Measurements from ENCODE around the gene ELOVL7.

- TF ChIP-seq, protein P1, sequence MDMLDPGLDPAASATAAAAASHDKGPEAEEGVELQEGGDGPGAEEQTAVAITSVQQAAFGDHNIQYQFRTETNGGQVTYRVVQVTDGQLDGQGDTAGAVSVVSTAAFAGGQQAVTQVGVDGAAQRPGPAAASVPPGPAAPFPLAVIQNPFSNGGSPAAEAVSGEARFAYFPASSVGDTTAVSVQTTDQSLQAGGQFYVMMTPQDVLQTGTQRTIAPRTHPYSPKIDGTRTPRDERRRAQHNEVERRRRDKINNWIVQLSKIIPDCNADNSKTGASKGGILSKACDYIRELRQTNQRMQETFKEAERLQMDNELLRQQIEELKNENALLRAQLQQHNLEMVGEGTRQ (IDR thresholded peaks at IDR 0.05; ENCODE audit: low read depth, low read length) = no peak
- no peak; the same call in 1 of the 2 replicates for TF ChIP-seq CTCF (conservative IDR thresholded peaks at IDR 0.05; ENCODE audit: low read depth, low read length)
Measured at GRCh38 chr5:60883229-60883628, 39.2 kb upstream of the ELOVL7 start.

Data from IMR-90 (cell line).